CD4-positive, alpha-beta T cell treated with Interferon gamma for 1 hour (primary cell): ENCODE measurements around the gene RBPJL.
"Not testable (repeated sequence)": the region's sequence is repeated elsewhere in the genome, so short reads cannot be mapped to it uniquely, and the experiment has no call there.

Source experiments
- DNase-seq: peaks from one replicate; pipeline ENCODE4 v3.0.0-alpha.2; 2020

The RBPJL gene

GRCh38 chr20:45343532-45344167, 37.0 kb downstream of the RBPJL start:
- no peak for DNase-seq

- DNase-seq: peak; percentile 46
Measured at GRCh38 chr20:45344168-45344860, 37.7 kb downstream of the RBPJL start.

DNA sequence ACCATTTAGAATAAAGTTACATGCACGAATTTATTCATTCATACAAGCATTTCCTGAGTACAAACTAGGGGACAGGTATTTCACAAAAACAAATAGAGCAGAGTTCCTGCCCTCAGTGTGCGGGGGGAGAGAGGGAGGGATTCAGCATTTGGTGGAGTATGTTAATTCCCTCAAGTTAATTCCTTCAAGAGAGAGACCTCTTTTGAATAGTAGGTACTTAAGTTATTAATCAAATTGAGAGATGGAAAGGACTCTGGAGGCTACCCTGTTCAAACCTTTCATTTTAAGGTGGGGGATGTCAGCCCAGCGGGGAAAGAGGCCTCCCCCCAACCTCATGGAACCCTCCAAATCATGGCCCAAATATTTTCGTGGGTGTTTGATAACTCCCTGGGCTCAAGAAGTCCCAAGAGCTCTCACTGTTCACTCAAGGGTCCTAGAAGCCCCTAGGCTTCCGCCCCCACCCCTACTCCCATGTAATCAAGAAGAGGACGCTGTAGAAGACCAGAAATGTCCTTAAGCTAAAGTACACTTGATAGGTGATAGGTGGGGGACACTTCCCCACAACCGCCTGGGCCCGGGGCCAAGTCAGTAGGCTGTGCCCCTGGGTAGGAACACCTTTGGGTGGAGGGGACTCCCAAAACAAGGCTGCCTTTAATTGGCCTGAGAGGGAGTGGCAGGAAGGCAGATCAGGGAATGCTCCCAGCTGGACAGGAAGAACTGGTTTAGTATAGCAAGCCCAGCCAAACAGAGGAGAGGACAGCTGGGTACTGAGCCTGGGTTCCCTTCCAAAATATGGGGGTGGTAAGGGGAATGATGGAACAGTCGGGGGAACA, 38.7 kb downstream of the RBPJL start:
- no peak for DNase-seq

GRCh38 chr20:45346291-45346718, 39.7 kb downstream of the RBPJL start:
- DNase-seq: no peak

DNA sequence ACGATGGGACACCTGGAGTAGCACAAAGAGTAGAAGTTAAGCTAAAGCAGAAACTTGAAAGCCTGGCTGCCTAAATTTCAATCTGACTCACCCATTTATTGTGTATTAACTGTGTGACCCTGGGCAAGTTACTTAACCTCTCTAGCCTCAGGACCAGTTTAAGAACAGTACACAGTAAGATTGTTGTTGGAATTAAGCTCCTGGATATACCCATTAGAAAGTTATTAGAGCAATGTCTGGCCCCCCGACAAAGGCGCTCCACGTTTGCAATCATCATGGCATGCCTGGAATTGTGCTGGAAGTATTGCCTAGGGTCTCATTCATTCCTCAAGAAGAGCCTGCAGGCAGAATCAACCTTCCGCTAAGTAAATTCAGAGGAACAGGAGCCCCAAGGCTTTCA, 40.2 kb downstream of the RBPJL start:
- no peak for DNase-seq

GRCh38 chr20:45347297-45347935, 40.8 kb downstream of the RBPJL start:
- DNase-seq: no peak

GRCh38 chr20:45347936-45348778, 41.5 kb downstream of the RBPJL start, which contains the start of gene SDC4:
SDC4 (minus strand) TSS chr20:45348424; CDS start chr20:45348384, 40 bp downstream.
- DNase-seq: peak; percentile 50

DNA sequence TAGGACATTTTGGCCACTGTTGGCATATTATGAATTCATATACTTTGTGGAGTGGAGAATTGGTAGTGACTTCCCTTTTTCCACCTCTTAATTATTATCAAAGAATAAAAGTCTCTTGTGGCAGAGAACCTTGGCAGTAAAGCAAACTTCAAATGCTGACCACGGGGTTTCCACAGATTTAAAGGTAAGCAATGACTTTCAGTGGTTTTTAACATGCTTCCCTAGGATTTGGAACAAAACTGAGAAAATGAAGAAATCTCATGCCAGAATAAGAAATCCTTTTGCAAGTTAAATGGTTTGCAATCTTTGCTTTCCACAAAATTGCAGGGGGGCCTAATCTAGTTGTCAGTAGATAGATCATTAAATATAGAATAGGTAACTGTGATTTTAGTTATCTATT, 43.6 kb downstream of the RBPJL start:
- DNase-seq: no peak

- not testable (repeated sequence) for DNase-seq
Measured at GRCh38 chr20:45350795-45351194, 44.2 kb downstream of the RBPJL start.

GRCh38 chr20:45352729-45353128, 46.1 kb downstream of the RBPJL start:
- DNase-seq: no peak

- no peak for DNase-seq
Measured at GRCh38 chr20:45353746-45354145, 47.1 kb downstream of the RBPJL start.

DNA sequence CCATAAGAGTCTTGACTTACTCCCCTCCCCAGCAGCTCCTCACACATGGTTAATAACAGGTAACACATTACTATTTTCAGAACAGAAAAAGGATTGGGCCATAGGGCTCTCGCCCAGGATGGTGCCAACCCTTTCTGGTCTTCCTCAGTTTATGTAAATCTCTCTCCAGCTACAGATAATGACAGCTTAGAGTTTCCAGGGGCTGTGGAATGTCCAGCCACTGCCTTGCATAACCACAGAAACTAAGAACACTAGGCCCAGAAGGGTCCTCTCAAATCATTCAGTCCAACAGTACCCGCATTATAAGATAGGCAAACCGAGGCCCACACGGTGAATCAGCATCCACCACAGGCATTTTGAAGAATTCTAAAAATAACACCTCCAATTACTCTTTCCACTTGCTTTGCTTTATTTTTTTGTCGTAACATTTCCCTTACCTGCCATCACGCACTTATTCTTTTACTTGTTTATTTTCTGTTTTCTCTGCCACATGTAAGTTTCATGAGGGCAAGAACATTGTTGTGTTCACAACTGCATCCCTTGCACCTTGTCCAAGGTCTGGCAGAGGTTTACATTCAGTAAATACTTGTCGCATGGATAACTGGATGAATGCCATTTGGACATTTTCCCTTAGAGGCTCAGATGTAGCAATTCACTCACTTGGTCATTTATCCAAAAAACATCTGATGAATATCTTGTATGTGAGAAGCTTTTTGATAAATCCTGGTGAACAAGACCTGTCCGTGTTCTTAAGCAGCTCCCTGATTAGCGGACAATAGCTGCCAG, 48.0 kb downstream of the RBPJL start:
- DNase-seq: no peak

DNA sequence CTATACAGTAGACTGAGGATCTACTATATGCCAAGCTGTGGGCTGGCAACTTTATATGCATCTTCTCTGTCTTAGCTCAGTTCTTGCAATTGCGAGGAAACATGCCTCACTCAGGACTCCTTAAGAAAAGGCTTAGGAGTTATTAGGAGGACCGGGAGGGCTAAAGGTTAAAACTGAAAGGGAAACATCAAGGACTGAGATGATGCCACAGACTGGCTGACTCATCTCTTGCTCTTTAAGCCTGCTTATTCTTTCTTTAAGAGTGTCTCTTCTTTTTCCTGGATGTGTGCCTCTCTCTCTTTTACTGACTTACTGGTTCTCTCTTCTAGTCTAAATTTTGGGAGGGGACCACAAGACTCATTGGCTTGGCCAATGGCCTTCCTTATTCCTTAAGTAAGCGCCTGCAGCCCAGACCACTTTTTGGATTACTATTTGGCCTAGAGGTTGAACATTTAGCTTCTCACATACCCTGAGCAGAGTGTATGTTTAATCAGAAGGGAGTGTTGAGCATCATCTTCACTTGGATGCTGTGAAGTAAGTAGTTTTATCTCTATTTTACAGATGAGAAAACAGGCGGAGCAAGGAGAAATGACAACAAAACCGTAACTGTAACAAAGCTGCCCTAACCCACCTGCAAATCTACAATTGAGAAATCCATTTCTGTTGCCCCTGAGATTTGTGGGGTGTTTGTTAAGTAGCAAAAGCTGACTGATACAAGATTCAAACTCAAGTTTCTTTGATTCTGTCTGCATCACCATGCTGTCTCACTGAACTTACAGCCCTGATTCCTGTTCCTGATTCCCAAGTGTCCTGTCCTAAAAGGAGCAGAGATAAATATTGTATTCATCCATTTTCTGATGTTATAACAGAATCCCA, 48.8 kb downstream of the RBPJL start:
- no peak for DNase-seq

DNA sequence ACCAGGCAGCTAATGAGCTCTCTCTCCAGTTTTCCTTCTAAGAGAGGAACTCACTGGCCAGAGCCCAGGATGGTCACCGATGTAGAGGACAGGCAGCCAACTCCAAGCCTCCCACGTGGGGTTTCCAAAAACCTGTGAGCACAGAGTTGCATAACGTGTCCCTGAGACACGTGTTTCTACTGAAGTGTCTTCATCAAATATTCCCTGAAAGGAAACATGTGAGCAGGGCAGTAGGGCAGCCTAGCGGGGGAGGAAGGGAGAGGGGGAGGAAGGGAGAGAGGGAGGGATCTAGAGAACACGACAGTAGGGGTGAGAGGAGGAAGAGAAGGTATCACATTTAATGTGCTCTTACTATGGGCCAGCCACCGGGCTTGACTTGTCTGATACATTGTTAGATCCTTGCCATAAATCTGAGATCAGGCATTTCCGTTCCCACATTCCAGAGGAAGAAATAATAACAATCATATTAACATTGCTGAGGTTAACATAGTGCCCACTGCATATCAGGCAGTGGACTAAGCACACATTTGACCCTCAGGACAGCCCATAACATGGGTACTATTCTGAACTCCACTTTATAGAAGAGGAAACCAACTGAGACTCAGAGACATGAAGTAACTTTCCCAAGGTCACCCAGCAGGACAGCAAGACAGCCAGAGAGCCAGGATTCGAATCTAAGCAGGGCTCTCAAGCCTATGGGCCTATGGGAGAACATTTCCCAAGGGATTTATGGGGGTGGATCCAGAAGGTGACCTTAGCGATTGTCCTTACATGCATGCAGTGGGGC, 51.8 kb downstream of the RBPJL start:
- DNase-seq: no peak

DNA sequence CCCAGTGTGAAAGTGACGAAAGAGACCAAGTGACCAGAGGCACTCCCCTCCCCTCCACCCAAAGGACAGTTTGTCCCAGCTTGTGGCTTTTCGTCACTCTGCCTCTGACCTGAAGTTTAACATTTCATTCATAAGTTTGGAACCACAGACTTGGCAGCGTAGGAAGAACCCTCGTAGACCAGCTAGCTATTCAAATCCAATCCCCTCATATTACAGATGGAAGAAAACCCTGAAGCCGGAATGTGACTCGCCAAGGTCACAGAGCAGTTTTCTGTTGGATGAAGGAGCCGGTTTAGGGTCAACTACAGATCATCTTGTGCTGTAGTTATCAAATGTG, 52.4 kb downstream of the RBPJL start:
- no peak for DNase-seq

- DNase-seq: no peak
Measured at GRCh38 chr20:45359406-45360148, 52.9 kb downstream of the RBPJL start.

DNA sequence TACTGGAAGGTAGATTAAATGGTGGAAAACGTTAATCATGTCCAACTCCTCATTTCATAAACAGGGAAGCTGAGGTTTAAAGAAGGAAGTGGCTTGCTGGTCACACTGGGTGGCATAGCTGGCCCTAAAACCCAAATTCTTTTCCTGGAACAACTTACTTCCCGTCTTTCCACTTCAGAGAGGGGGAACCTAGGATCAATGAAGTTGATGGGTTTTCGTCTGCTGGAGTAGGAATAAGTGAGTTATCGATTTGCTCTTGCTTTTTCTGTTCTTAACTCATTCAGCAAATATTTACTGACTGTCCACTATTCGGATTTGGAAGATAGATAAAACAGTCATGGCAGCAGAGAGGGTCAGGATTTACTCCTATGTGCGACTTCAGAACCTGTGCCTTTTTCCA, 55.2 kb downstream of the RBPJL start:
- no peak for DNase-seq

DNA sequence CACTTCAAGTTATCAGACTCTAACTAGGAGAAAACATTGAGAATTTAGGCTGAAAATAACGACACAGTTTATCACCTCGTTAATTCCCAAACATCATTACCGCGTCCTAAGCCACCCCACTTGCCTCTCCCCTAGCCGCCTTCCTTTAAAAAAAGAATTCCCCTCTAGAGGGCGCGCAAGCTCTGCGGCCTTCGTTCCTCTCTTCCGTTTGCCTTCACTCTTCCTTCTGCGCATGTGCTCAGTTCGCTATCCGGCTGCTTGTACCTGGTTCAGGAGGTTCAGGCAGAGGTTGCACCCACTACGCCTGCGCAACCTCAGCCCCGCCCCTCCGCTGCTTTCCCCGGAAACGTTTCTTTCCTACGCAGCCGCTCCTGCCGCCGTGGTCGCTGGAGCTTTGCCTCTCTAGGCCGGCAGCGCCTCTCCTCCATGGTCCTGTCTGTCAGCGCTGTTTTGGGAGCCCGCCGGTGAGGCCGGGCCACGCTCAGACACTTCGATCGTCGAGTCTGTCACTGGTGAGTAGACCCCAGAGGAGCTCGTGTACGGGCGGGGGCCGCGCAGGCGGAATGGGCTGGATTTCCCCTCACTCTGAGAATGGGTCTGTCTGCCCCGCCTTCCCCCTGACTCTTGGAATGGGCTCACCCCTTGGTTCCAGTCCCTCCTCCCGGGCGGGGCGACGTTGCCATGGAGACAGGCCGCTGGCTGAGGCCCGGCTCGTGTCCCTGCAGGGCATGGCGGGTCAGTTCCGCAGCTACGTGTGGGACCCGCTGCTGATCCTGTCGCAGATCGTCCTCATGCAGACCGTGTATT, 56.4 kb downstream of the RBPJL start, which contains the start of gene SYS1:
Gene SYS1, plus strand, starts transcription at position 353 of the 807 bp plus-strand sequence. Its CDS starts 376 bp downstream, at position 729.
- peak; percentile 98 for DNase-seq
